GM12878 (cell line): ENCODE measurements around the gene MAP7. TPM values are rescaled to one million over a fixed set of nuclear protein-coding genes. Genes with fewer than 3 reads are reported as not detected.

Experiments used
- ATAC-seq: fragments of 200-7000 bp; cut with Tn5 transposase; 3 replicates; pipeline ENCODE4 v1.9.1; 2020; ENCODE audit warnings: mild to moderate bottlenecking, moderate library complexity
- BruUV-seq: library from RNA; stranded (reverse); fragments of 400-500 nt; replicated peaks from 2 replicates; lab custom pipeline; 2021; lab: Mats Ljungman, UMichigan
- CTCF ChIA-PET: fragments of 300-600 bp; sonication (Branson Sonifier 250); formaldehyde crosslinking; extraction: SDS; loops from one replicate; lab custom pipeline; 2021; ENCODE audit warnings: inconsistent platforms; lab: Yijun Ruan, JAX
- POLR2A ChIA-PET: fragments of 350-600 bp; formaldehyde crosslinking; extraction: SDS; loops from one replicate; lab custom pipeline; 2021; ENCODE audit warnings: inconsistent platforms; lab: Charles Lee
- RAD21 ChIA-PET: fragments of 300-600 bp; sonication (Branson Sonifier 250); formaldehyde crosslinking; loops from one replicate; lab custom pipeline; 2023; ENCODE audit warnings: antibody characterized with exemption; ENCODE audit not compliant: unreplicated experiment; lab: Charles Lee
- SMC1A ChIA-PET: fragments of 300-600 bp; sonication (Branson Sonifier 250); formaldehyde crosslinking; loops from one replicate; lab custom pipeline; 2023; ENCODE audit not compliant: unreplicated experiment, uncharacterized antibody; lab: Charles Lee
- DNase-seq: peaks from one replicate; pipeline ENCODE4 v3.0.0-alpha.2; 2011; ENCODE audit warnings: low read depth, low spot score
- FAIRE-seq: peaks from 3 replicates; lab custom pipeline; 2011; peaks lifted over from hg19 to GRCh38; lab: Jason Lieb, UNC
- H2AFZ ChIP-seq: 2 replicates; pipeline ENCODE4 v1.6.0; 2011; ENCODE audit warnings: low read depth, low read length, control low read depth; ENCODE audit not compliant: control insufficient read depth
- H3K27ac ChIP-seq: 2 replicates; pipeline ENCODE4 v1.5.1; 2011; ENCODE audit warnings: control low read depth; ENCODE audit not compliant: control insufficient read depth, insufficient read depth
- H3K27me3 ChIP-seq, 2 experiments: replicated peaks in 1 of 2; 2 replicates each; pipeline versions ENCODE4 v1.6.0 to v1.6.1; 2011; ENCODE audit warnings: low read length in 1 of 2; ENCODE audit not compliant: control insufficient read depth in 2 of 2, insufficient read depth in 2 of 2
- H3K36me3 ChIP-seq, 2 experiments: 2 replicates each; pipeline ENCODE4 v1.5.1; 2011; ENCODE audit warnings: low read length in 1 of 2; ENCODE audit not compliant: control insufficient read depth in 2 of 2, insufficient read depth in 2 of 2
- H3K4me1 ChIP-seq: 2 replicates; pipeline ENCODE4 v1.6.1; 2011; ENCODE audit warnings: mild to moderate bottlenecking, low read length, moderate library complexity, mixed read lengths; ENCODE audit not compliant: control insufficient read depth, insufficient read depth
- H3K4me2 ChIP-seq: 2 replicates; pipeline ENCODE4 v1.6.0; 2011; ENCODE audit warnings: control low read depth; ENCODE audit not compliant: control insufficient read depth, insufficient read depth
- H3K4me3 ChIP-seq: fragments of 200-600 bp; sonication (generic); 2 replicates; pipeline ENCODE4 v1.5.1; 2016
- H3K79me2 ChIP-seq: 2 replicates; pipeline ENCODE4 v1.6.0; 2011; ENCODE audit warnings: low read length; ENCODE audit not compliant: control insufficient read depth, insufficient read depth
- H3K9ac ChIP-seq: 2 replicates; pipeline ENCODE4 v1.8.0; 2011; ENCODE audit warnings: low read length, control low read depth, mixed read lengths; ENCODE audit not compliant: control insufficient read depth, insufficient read depth
- H3K9me3 ChIP-seq: replicated peaks from 3 replicates; pipeline ENCODE4 v1.5.1; 2011; ENCODE audit warnings: mild to moderate bottlenecking, low read length; ENCODE audit not compliant: control insufficient read depth, insufficient read depth
- H4K20me1 ChIP-seq: 2 replicates; pipeline ENCODE4 v1.6.0; 2011; ENCODE audit not compliant: control insufficient read depth, insufficient read depth
- ATF7 ChIP-seq: fragments of 450-650 bp; IDR thresholded peaks from 2 replicates; pipeline ENCODE4 v1.6.1; 2016; ENCODE audit warnings: low read depth, mild to moderate bottlenecking
- ESRRA ChIP-seq: IDR thresholded peaks from 2 replicates; pipeline ENCODE4 v1.6.1; 2012; ENCODE audit warnings: mild to moderate bottlenecking, low read length, improper control_type of control experiment
- FOXM1 ChIP-seq: IDR thresholded peaks from 2 replicates; pipeline ENCODE4 v1.6.1; 2012; ENCODE audit warnings: low read depth, mild to moderate bottlenecking, inconsistent platforms, low read length, moderate library complexity
- ZZZ3 ChIP-seq: IDR thresholded peaks from 2 replicates; pipeline ENCODE4 v1.6.1; 2011; ENCODE audit warnings: low read depth; ENCODE audit not compliant: control insufficient read depth, insufficient read length
- WGBS: methylation state at CpG from one replicate; pipeline ENCODE4 v1.1.6; 2016; ENCODE audit warnings: low lambda C conversion rate; ENCODE audit not compliant: insufficient replicate concordance, insufficient coverage; ENCODE audit errors: missing lambda C conversion rate; 5-methylcytosine and 5-hydroxymethylcytosine counted together
- in situ Hi-C: fragments of 300-500 bp; cut with MboI; formaldehyde crosslinking; loops from 9 replicates; pipeline ENCODE4 v1.14.3; 2018; ENCODE audit warnings: mixed read lengths
- intact Hi-C: fragments of 100-400 bp; cut with micrococcal nuclease; formaldehyde crosslinking; loops from one replicate; pipeline ENCODE4 v1.14.2; 2022; ENCODE audit not compliant: unreplicated experiment
- polyA plus RNA-seq, 11 experiments: library from polyadenylated mRNA; depleted of rRNA in 4 of 11; unstranded in 6 of 11; stranded (reverse) in 5 of 11; fragments of >200 nt; fragmentation: Nextera tagmentation in 4 of 11; fragmentation: Illumina TruSeq in 1 of 11; extraction: Ambion mirVana in 4 of 11; extraction: Trizol in 1 of 11; gene quantifications; 1 replicate in 1 of 11; 2 replicates in 10 of 11; pipeline versions ENCODE4 v1.2.1 to v1.2.3, GENCODE V29; 2011 to 2016; ENCODE audit warnings: inconsistent platforms in 2 of 11, missing spikeins in 2 of 11, low read depth in 1 of 11
- total RNA-seq, 4 experiments: library from RNA; depleted of rRNA in 3 of 4; stranded (reverse); fragments of >200 nt in 3 of 4; fragmentation: Illumina TruSeq in 1 of 4; extraction: Trizol in 1 of 4; gene quantifications; 2 replicates each; pipeline versions ENCODE4 v1.2.1 to v1.2.3, GENCODE V29; 2013 to 2021
- TF ChIP-seq, protein P1 (sequence below): fragments of 450-650 bp; formaldehyde crosslinking; IDR thresholded peaks from 2 replicates; pipeline ENCODE4 v1.4.0; 2022; ENCODE audit warnings: mild to moderate bottlenecking, moderate library complexity
- TF ChIP-seq, protein P2 (sequence below): fragments of 450-650 bp; IDR thresholded peaks from 2 replicates; pipeline ENCODE4 v1.6.1; 2017; ENCODE audit warnings: mild to moderate bottlenecking

The MAP7 gene
- total and polyA plus RNA-seq, 10 of the 15 experiments (the other 5 are each of a cell fraction or from before 2014, with no cell fraction given) = 0.04 to 0.17 (median 0.08) TPM; not detected in 2

GRCh38 chr6:136503303-136504029, 46.8 kb downstream of the MAP7 start:
- DNase-seq = no peak
- Histone ChIP-seq H4K20me1 (no peaks in the 10 kb centered on the region), H3K9me3 (no peaks in the 10 kb centered on the region), H3K36me3 (no peaks in the 10 kb centered on the region), H3K4me1 (no peaks in the 10 kb centered on the region), H3K27me3 (no peaks in the 10 kb centered on the region), H2AFZ (no peak overlapping the region), H3K79me2 (no peaks in the 10 kb centered on the region), H3K4me3 (no peak overlapping the region), H3K4me2 (no peak overlapping the region), H3K9ac (no peak overlapping the region), H3K27ac (no peak overlapping the region)
- ChIA-PET RAD21 (no interaction called here), CTCF (no interaction called here), POLR2A (no interaction called here), SMC1A (no interaction called here)
- WGBS = 12% methylated on average over 6 of the region's 6 CpGs
- TF ChIP-seq, protein P1, sequence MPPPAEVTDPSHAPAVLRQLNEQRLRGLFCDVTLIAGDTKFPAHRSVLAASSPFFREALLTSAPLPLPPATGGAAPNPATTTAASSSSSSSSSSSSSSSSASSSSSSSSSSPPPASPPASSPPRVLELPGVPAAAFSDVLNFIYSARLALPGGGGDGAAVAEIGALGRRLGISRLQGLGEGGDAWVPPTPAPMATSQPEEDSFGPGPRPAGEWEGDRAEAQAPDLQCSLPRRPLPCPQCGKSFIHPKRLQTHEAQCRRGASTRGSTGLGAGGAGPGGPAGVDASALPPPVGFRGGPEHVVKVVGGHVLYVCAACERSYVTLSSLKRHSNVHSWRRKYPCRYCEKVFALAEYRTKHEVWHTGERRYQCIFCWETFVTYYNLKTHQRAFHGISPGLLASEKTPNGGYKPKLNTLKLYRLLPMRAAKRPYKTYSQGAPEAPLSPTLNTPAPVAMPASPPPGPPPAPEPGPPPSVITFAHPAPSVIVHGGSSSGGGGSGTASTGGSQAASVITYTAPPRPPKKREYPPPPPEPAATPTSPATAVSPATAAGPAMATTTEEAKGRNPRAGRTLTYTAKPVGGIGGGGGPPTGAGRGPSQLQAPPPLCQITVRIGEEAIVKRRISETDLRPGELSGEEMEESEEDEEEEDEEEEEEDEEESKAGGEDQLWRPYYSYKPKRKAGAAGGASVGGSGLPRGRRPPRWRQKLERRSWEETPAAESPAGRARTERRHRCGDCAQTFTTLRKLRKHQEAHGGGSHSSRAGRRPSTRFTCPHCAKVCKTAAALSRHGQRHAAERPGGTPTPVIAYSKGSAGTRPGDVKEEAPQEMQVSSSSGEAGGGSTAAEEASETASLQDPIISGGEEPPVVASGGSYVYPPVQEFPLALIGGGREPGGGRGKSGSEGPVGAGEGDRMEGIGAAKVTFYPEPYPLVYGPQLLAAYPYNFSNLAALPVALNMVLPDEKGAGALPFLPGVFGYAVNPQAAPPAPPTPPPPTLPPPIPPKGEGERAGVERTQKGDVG = no peak
- TF ChIP-seq ZZZ3 (no peak), ESRRA (no peak), FOXM1 (no peak), ATF7 (no peak)
- TF ChIP-seq, protein P2, sequence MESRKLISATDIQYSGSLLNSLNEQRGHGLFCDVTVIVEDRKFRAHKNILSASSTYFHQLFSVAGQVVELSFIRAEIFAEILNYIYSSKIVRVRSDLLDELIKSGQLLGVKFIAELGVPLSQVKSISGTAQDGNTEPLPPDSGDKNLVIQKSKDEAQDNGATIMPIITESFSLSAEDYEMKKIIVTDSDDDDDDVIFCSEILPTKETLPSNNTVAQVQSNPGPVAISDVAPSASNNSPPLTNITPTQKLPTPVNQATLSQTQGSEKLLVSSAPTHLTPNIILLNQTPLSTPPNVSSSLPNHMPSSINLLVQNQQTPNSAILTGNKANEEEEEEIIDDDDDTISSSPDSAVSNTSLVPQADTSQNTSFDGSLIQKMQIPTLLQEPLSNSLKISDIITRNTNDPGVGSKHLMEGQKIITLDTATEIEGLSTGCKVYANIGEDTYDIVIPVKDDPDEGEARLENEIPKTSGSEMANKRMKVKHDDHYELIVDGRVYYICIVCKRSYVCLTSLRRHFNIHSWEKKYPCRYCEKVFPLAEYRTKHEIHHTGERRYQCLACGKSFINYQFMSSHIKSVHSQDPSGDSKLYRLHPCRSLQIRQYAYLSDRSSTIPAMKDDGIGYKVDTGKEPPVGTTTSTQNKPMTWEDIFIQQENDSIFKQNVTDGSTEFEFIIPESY = no peak
- ATAC-seq = no peak
- in situ Hi-C loops (no loop called here), intact Hi-C loops (no loop called here)
- FAIRE-seq = no peak
- no TSS peak for BruUV-seq
